Activated B cell treated with CpG ODN at 0.5 μM for 24 hours (primary cell): ENCODE results near the gene ADARB2. TPM values are rescaled to one million over a fixed set of nuclear protein-coding genes. Genes with fewer than 3 reads are reported as not detected.

ENCODE experiments used
- ATAC-seq: fragments of 200-7000 bp; cut with Tn5 transposase; one replicate; pipeline ENCODE4 v1.10.0; 2021; ENCODE audit warnings: low read depth, mild to moderate bottlenecking, moderate library complexity
- CTCF ChIA-PET: fragments of 350-600 bp; sonication (Branson Sonifier 250); formaldehyde crosslinking; loops from one replicate; lab custom pipeline; 2021; ENCODE audit warnings: antibody characterized with exemption; lab: Charles Lee
- POLR2A ChIA-PET: fragments of 350-600 bp; sonication (Branson Sonifier 250); formaldehyde crosslinking; loops from one replicate; lab custom pipeline; 2021; ENCODE audit warnings: antibody characterized with exemption; lab: Charles Lee
- DNase-seq: peaks from one replicate; pipeline ENCODE4 v3.0.0; 2022
- H3K27ac Mint-ChIP-seq: one replicate; pipeline ENCODE4 v1.8.0; 2020; ENCODE audit warnings: mixed read lengths
- H3K27me3 Mint-ChIP-seq: one replicate; pipeline ENCODE4 v1.8.0; 2021; ENCODE audit warnings: mixed read lengths
- H3K36me3 Mint-ChIP-seq: one replicate; pipeline ENCODE4 v1.8.0; 2021; ENCODE audit warnings: low read depth, mixed read lengths
- H3K4me1 Mint-ChIP-seq: one replicate; pipeline ENCODE4 v1.8.0; 2021; ENCODE audit warnings: mixed read lengths
- H3K4me3 Mint-ChIP-seq: one replicate; pipeline ENCODE4 v1.8.0; 2020; ENCODE audit warnings: mild to moderate bottlenecking, mixed read lengths
- H3K9me3 Mint-ChIP-seq: one replicate; pipeline ENCODE4 v1.8.0; 2020; ENCODE audit warnings: mixed read lengths
- intact Hi-C: fragments of 100-400 bp; cut with micrococcal nuclease; formaldehyde crosslinking; loops from one replicate; pipeline ENCODE4 v1.15.1; 2024
- total RNA-seq: library from RNA; stranded (reverse); gene quantifications from 2 replicates; pipeline ENCODE4 v1.2.3, GENCODE V29; 2022
- TF ChIP-seq, protein P1 (sequence below): fragments of 200-600 bp; IDR thresholded peaks from one replicate; pipeline ENCODE4 v1.8.0; 2022; ENCODE audit warnings: antibody characterized with exemption, mild to moderate bottlenecking

The ADARB2 gene
- total RNA-seq, 1 donor from 2014 or later = 0.11 TPM

DNA sequence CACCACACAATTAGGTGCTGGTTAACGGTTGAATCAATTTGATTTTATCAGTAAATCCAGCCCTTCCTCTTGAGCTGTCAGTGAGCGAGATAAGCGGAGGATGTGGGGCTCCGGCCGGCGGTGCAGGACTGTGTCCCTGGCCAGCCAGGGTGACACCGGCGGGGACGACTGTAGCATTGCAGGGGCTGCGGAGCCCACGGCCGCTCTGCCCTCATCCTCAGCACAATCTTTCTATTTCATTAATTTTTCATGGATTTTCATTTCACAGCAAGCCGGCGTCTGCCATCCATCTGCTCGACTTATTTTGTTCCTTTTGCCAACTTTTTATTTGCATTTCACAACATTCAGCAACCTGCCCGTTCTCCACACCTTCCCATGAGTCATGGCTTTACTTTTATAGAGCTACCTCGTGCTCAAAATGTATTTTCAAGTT, 4.7 kb downstream of the ADARB2 start:
- H3K9me3 Mint-ChIP-seq = no peaks in the 10 kb centered on the region
- H3K4me3 Mint-ChIP-seq = no peak overlapping the region
- no peak overlapping the region for H3K27ac Mint-ChIP-seq
- H3K4me1 Mint-ChIP-seq = peaks cover 19% of the 10 kb centered on the region
- no peak for ATAC-seq
- peaks cover 58% of the 10 kb centered on the region for H3K27me3 Mint-ChIP-seq
- POLR2A ChIA-PET = no interaction called here
- DNase-seq = no peak
- no peaks in the 10 kb centered on the region for H3K36me3 Mint-ChIP-seq
- TF ChIP-seq, protein P1, sequence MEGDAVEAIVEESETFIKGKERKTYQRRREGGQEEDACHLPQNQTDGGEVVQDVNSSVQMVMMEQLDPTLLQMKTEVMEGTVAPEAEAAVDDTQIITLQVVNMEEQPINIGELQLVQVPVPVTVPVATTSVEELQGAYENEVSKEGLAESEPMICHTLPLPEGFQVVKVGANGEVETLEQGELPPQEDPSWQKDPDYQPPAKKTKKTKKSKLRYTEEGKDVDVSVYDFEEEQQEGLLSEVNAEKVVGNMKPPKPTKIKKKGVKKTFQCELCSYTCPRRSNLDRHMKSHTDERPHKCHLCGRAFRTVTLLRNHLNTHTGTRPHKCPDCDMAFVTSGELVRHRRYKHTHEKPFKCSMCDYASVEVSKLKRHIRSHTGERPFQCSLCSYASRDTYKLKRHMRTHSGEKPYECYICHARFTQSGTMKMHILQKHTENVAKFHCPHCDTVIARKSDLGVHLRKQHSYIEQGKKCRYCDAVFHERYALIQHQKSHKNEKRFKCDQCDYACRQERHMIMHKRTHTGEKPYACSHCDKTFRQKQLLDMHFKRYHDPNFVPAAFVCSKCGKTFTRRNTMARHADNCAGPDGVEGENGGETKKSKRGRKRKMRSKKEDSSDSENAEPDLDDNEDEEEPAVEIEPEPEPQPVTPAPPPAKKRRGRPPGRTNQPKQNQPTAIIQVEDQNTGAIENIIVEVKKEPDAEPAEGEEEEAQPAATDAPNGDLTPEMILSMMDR = no peak
- intact Hi-C loops = loop anchor here (10.0 kb wide), 1 partner anchor 1332 kb away; the partner anchor contains the start of gene PFKP
- CTCF ChIA-PET = no interaction called here

DNA sequence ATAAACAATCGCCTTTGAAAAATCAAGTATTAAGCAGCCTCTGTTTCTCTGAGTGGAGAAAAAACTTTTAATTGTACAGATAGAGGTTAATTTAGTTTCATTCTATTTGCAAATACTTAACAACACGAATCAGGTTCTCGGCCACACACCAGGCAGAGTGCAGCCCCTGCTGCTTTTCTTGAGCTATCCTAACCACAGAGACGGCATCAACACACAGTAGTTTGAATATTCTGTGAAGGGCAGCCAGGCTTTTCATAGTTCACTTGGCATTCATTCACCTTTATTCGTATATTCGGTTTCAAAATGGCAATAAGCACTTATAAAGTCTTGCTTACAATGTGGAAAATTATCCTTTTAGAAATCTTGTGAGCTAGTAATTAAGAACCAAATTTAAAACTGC, 5.7 kb downstream of the ADARB2 start:
- Mint-ChIP-seq H3K4me1 (peaks cover 9% of the 10 kb centered on the region), H3K27ac (no peak overlapping the region), H3K9me3 (no peaks in the 10 kb centered on the region), H3K27me3 (peaks cover 58% of the 10 kb centered on the region), H3K36me3 (no peaks in the 10 kb centered on the region), H3K4me3 (no peak overlapping the region)
- ChIA-PET CTCF (no interaction called here), POLR2A (no interaction called here)
- ATAC-seq = no peak
- intact Hi-C loops = loop anchor here (10.0 kb wide), 1 partner anchor 1333 kb away; the partner anchor contains the start of gene PFKP
- no peak for DNase-seq
- TF ChIP-seq, protein P1 = no peak

DNA sequence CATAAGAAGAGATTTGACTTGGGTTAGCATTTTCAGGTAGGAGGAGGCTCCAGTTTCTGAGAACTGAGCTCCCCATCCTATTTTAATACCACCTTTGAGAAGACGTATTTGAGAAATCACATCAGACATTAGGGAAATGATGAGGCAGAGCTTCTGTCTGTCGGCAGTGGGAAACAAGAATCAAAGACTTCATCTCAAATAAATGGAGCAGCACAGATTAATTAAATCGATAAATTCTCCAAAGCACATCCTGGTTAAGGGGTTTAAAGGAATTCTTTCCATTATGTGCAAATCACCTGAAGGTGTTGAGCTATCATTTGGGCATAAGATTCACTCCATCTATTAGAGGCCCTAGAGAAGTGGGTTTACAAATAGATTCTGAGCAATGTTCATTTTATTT, 7.6 kb downstream of the ADARB2 start:
- intact Hi-C loops = loop anchor here (10.0 kb wide), 1 partner anchor 1335 kb away; the partner anchor contains the start of gene PFKP
- CTCF ChIA-PET = no interaction called here
- Mint-ChIP-seq H3K27me3 (peaks cover 46% of the 10 kb centered on the region), H3K27ac (no peak overlapping the region), H3K4me1 (no peaks in the 10 kb centered on the region), H3K9me3 (no peaks in the 10 kb centered on the region), H3K36me3 (no peaks in the 10 kb centered on the region), H3K4me3 (no peak overlapping the region)
- DNase-seq = no peak
- POLR2A ChIA-PET = no interaction called here
- TF ChIP-seq, protein P1 = no peak
- no peak for ATAC-seq

DNA sequence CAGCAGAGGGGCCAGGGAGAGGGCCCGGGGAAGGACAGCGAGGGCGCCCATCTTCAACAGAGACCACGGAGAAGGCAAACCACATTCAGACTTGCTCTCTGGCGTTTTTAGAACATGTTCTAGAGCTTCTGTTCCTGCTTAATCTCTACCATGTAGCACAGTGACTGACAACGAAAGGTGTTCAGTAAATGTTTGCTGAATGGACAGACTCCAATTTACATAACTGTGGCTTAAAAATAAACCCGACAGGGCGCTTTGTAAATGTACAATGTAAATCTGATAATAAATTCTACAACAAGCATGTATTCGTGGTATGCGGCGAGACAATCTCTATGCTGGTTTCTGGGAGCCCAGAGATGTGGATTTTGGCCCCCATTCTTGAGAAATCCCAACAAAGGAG, 10.5 kb downstream of the ADARB2 start:
- H3K4me1 Mint-ChIP-seq = no peaks in the 10 kb centered on the region
- no peak overlapping the region for H3K27ac Mint-ChIP-seq
- no peaks in the 10 kb centered on the region for H3K36me3 Mint-ChIP-seq
- ATAC-seq (no peak), DNase-seq (no peak)
- TF ChIP-seq, protein P1 = no peak
- no peak overlapping the region for H3K4me3 Mint-ChIP-seq
- peaks cover 38% of the 10 kb centered on the region for H3K27me3 Mint-ChIP-seq
- CTCF ChIA-PET = no interaction called here
- POLR2A ChIA-PET = no interaction called here
- no peaks in the 10 kb centered on the region for H3K9me3 Mint-ChIP-seq
- intact Hi-C loops = no loop called here

DNA sequence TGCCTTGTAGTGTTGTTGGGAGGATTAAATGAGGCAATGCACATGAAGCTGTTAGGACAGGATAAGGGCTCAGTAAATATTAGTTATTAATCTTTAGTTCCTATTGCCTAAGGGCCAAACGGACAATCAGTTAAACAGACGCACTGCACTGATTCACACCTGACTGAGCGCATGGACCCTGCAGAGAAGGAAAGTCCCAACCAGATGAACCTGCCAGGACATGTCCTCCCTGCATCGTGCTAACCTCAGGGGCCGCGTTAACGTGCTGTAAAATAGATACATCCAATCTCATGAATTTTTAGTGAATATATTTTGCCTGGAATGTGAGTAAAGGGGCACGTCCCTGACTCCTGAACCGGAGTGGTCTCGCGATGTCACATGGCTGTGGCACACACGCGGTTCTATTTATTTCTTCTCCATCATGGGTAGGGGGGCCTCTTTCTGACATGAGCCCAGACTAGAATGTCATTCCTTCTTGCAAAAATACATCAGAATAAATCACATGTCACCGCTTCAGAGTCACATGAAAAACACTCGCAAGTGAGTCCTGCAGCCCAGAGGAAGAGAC, 12.3 kb downstream of the ADARB2 start:
- ATAC-seq = no peak
- H3K9me3 Mint-ChIP-seq = no peaks in the 10 kb centered on the region
- TF ChIP-seq, protein P1 = no peak
- H3K4me3 Mint-ChIP-seq = no peak overlapping the region
- no peaks in the 10 kb centered on the region for H3K4me1 Mint-ChIP-seq
- intact Hi-C loops = no loop called here
- H3K27ac Mint-ChIP-seq = no peak overlapping the region
- CTCF ChIA-PET = no interaction called here
- POLR2A ChIA-PET = no interaction called here
- H3K36me3 Mint-ChIP-seq = no peaks in the 10 kb centered on the region
- H3K27me3 Mint-ChIP-seq = peaks cover 31% of the 10 kb centered on the region
- no peak for DNase-seq
